ENCODE results near the gene DAZL. TPM values are rescaled to one million over a fixed set of nuclear protein-coding genes. Genes with fewer than 3 reads are reported as not detected.

DAZL gene
- polyA plus RNA-seq, 1 donor from 2014 or later: not detected

DNA sequence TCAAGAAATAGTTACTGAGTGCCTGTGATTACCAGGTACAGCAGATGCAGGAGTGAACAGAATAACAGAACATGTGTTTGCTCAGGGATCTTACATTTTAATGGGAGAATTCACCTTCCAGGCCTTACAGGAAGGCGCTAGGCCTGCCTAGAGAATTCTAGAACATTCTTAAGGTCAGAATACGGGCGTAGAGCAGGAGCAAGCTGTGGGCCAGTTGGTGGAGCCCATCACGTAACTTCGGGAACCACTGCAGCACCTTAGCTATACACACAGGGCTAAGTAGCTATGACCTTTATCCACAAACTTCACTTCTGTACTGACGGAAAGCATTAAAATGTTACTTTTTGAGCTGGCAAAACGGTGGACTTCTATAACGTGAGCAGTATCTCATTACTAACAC lies 743 bp upstream of the DAZL start:
- no peak overlapping the region for H3K4me3 Mint-ChIP-seq
- no peak overlapping the region for H3K27ac Mint-ChIP-seq
- peaks cover 0 to 2% (median 2%) of the 10 kb centered on the region in 3 donors for H3K4me1 Mint-ChIP-seq
- peaks cover 0 to 2% (median 0%) of the 10 kb centered on the region in 3 donors for H3K9me3 Mint-ChIP-seq
- H3K27me3 Mint-ChIP-seq: peaks cover 8% of the 10 kb centered on the region
- no peaks in the 10 kb centered on the region for H3K36me3 Mint-ChIP-seq

DNA sequence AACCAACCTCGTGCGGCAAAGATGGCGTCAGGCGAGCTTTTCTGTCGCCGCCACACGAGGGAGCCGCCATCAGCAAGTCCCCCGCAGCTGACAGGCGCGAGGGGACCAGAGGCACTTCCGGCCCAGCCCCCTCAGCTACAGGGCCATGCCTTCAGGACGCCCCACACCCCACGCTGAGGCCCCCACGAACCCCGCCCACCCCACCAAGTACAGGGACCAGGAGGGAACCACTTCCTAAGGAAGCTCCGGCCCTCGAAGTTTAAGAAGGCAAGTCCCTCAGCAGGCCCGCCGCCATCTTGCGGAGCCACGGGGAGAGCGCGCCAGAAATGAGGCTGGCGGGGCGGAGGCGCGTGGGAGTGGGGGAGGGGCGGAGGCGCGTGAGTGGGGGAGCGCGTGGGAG lies 790 bp downstream of the DAZL start:
- H3K27me3 Mint-ChIP-seq: peaks cover 8% of the 10 kb centered on the region

DNA sequence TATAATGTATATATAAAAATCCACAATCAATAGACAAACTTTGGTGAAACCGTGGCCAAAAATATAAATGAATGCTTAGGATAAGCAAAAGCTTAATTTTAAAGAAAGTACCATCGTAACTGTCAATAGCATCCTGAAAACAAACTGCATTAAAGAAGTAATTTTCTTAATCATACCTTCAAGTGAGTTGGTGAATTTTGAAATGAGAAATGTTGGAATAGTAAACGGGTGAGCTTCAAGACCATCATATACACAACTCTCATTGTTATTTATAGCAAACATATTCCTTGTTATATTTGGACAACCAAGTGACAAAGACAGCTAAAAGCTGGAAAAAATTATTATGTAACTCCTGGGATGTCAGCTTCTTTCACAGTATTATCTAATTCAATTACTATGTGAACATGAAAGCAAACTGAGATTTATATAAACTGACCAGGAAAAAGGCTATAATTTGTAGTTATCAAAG lies 3.7 kb downstream of the DAZL start:
- Mint-ChIP-seq H3K36me3 (no peaks in the 10 kb centered on the region), H3K4me3 (no peak overlapping the region), H3K9me3 (peaks cover 0 to 2% (median 0%) of the 10 kb centered on the region in 3 donors), H3K27ac (no peak overlapping the region), H3K27me3 (no peaks in the 10 kb centered on the region), H3K4me1 (peaks cover 0 to 2% (median 2%) of the 10 kb centered on the region in 3 donors)

More for the DNA sequence above, 790 bp downstream of the DAZL start:
- Mint-ChIP-seq H3K4me3 (no peak overlapping the region), H3K27ac (no peak overlapping the region), H3K9me3 (peaks cover 0 to 2% (median 0%) of the 10 kb centered on the region in 3 donors), H3K4me1 (peaks cover 0 to 2% (median 2%) of the 10 kb centered on the region in 3 donors), H3K36me3 (no peaks in the 10 kb centered on the region)

DNA sequence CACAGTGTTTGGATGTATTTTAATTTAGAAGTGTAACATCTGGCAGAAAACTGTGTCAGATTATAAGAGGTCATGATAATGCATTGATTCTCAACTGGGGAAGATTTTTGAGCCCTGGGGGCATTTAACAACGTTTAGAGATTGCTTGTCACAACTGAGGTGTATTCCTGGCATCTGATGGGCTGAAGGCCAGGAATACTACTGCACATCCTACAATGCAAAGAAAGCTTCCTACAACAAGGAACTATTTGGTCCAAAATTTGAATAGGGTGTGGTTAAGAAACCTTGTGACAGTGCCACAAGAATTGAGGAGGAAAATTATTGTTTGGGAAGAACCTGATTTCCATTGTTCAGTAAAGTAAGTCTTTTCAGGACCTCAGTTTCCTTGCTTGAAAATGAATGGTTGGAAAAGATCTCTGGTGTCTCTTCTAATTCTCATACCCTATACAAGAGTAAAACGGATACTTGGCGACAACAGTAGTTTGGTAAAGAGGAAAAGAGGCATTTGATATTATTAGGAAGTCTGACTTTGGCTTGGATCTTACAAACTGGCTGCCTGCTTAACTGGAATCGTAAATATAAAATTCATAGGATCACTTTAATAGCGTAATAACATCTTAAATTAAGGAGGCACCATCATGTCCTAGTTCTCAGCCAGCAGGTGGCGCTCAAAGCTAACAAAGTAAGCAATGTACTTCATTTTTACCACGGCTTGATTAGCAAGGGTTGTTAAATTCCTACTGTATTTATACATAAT lies 4.3 kb downstream of the DAZL start:
- Mint-ChIP-seq H3K4me1 (peaks cover 0 to 2% (median 2%) of the 10 kb centered on the region in 3 donors), H3K36me3 (no peaks in the 10 kb centered on the region), H3K27ac (peak overlapping the region in 1 of 3 donors; percentile 30), H3K27me3 (no peaks in the 10 kb centered on the region), H3K9me3 (peaks cover 0 to 2% (median 0%) of the 10 kb centered on the region in 3 donors), H3K4me3 (no peak overlapping the region)

DNA sequence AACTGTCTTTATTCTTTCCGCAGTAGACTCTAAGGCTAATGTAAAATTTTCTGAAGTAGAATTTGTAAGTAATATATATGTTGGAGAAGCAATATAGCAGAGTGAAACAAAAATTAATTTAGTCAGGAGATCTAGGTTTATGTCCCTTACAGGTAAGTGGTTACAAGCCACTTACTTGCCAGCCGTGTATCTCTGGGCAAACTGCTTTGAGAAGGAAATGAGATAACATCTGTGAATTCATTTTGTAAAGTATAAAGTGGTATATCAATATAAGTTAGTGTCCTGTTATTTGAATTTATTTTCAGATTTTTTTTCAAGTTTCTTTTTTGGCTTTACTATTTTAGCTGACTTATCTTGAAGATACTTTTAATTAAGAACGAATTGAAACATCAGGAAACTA lies 5.5 kb downstream of the DAZL start:
- no peak overlapping the region for H3K4me3 Mint-ChIP-seq
- peaks cover 0 to 2% (median 2%) of the 10 kb centered on the region in 3 donors for H3K4me1 Mint-ChIP-seq
- no peaks in the 10 kb centered on the region for H3K27me3 Mint-ChIP-seq
- H3K27ac Mint-ChIP-seq: no peak overlapping the region
- H3K36me3 Mint-ChIP-seq: no peaks in the 10 kb centered on the region
- no peaks in the 10 kb centered on the region for H3K9me3 Mint-ChIP-seq

DNA sequence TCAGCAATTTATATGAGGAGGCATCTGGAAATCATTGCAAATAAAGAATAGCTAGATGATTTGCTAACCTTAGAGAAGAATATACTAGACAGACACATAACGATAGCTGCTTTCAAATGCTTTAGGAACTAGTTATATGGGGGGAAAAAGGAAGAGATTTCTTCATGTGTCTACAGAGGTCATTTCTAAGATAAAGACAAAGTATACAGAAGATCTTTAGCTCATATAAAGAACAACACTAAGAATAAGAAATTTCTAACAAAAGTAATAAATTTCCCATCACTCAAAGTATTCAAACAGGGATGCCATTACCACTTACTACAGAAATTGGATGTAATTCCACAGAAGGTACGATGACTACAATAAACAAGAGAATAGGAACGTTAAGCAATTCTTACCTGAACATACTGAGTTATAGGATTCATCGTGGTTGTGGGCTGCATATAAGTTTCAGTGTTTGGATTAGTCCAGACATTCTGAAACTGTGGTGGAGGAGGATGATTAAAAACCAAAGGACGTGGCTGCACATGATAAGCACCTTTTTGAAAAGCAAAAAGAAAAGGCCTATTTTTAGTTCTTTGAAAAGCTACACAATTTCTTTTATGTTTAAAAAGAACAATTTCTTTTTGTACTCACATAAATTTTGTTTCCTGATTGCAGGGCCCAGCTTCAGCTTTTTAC lies 8.7 kb downstream of the DAZL start:
- peaks cover 0 to 2% (median 2%) of the 10 kb centered on the region in 3 donors for H3K4me1 Mint-ChIP-seq
- H3K27ac Mint-ChIP-seq: no peak overlapping the region
- no peak overlapping the region for H3K4me3 Mint-ChIP-seq
- no peaks in the 10 kb centered on the region for H3K27me3 Mint-ChIP-seq
- H3K9me3 Mint-ChIP-seq: no peaks in the 10 kb centered on the region
- no peaks in the 10 kb centered on the region for H3K36me3 Mint-ChIP-seq

DNA sequence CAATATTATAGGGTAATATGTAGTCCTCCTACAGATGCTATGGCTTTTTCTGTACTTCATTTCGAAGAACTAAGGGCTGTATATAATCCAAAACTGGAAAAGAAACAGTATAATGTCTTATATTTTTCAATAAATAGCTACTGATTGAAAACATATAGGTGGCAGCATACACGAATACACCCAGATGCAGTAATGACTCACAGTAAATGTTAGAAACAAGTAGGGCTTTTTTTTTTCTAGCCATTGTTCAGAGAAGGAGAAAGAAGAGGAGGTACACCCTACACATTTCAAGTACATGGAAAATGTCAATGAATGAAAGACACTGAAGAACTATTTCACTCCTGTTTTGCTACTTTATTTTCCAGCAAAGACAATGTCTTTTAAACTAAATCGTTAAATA lies 9.4 kb downstream of the DAZL start:
- H3K36me3 Mint-ChIP-seq: no peaks in the 10 kb centered on the region
- no peaks in the 10 kb centered on the region for H3K9me3 Mint-ChIP-seq
- H3K27me3 Mint-ChIP-seq: no peaks in the 10 kb centered on the region
- H3K4me1 Mint-ChIP-seq: no peaks in the 10 kb centered on the region
- no peak overlapping the region for H3K27ac Mint-ChIP-seq
- H3K4me3 Mint-ChIP-seq: no peak overlapping the region

DNA sequence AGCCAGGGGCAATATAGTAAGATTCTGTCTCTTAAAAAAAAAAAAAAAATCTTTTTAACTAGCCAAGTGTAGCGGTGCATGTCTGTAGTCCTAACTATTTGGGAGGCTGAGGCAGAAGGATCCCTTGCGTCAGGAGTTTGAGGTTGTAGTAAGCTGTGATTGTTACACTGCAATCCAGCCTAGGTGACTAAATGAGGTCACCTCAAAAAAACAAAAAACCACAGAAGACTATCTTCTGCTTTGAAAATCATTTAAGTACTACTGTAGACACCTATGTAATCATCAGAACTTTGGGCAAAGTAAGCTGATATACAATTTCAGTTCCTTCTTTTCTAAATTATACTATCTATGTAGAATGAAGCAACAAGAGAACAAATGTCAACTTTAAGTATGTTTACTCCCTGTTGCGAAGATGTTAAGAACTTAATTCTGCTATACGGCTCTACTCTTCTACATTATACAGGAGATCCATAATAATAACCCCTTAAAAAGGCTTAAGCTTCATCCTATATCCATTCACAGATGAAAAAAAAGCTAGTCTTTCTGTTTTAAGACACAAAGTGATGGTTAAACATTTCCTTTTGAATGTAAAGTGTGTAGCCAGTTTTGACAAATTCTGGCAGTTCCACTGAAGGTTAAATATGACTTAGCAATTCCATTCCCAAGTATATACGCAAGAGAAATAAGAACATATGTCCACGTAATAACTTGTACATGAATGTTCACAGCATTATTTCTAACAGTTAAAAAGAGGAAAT lies 15.2 kb downstream of the DAZL start:
- H3K4me3 Mint-ChIP-seq: peak overlapping the region in 1 of 4 donors; percentile 70
- no peaks in the 10 kb centered on the region for H3K36me3 Mint-ChIP-seq
- H3K4me1 Mint-ChIP-seq: peaks cover 8 to 13% (median 10%) of the 10 kb centered on the region in 3 donors
- no peaks in the 10 kb centered on the region for H3K27me3 Mint-ChIP-seq
- H3K9me3 Mint-ChIP-seq: no peaks in the 10 kb centered on the region
- H3K27ac Mint-ChIP-seq: no peak overlapping the region

DNA sequence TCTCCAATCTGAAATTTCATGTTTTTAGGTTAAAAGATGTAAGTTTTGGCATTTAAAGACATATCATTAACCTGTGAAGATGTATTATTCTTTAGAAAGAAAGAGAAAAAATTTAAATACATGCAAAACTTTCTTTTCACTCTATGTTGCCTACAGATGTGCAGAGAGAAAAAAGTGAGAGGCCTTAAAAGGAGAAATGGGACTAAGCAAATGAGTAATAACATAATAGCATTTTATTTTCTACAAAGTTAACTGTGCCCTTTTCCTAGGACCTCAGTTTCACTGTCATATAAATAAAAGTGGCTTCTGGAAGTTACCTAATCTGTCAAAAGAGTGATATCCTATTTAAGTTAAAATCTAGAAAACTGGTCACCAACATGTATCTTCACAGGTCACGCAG lies 16.1 kb downstream of the DAZL start:
- H3K27ac Mint-ChIP-seq: no peak overlapping the region
- peaks cover 8 to 13% (median 10%) of the 10 kb centered on the region in 3 donors for H3K4me1 Mint-ChIP-seq
- H3K27me3 Mint-ChIP-seq: no peaks in the 10 kb centered on the region
- no peaks in the 10 kb centered on the region for H3K9me3 Mint-ChIP-seq
- no peaks in the 10 kb centered on the region for H3K36me3 Mint-ChIP-seq
- H3K4me3 Mint-ChIP-seq: no peak overlapping the region

DNA sequence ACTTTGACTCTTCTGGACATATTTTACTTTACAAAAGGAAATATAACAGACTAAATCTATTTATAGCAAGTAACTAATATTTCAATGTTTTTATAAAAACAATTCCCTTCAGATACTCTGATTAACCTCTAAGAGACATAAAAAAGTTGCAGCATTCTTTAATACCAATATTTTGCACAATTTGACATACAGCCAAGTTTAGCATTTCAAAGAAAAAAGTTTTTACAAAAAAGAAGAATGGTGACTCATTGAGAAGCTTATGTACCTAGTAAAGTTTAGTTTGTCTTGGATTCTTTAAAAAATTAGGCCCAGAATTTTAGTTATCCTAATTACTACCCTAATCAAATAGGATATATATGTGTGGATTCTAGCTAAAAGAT lies 17.6 kb downstream of the DAZL start:
- Mint-ChIP-seq H3K27me3 (no peaks in the 10 kb centered on the region), H3K27ac (no peak overlapping the region), H3K4me1 (peaks cover 8 to 13% (median 10%) of the 10 kb centered on the region in 3 donors), H3K4me3 (no peak overlapping the region), H3K9me3 (no peaks in the 10 kb centered on the region), H3K36me3 (no peaks in the 10 kb centered on the region)

DNA sequence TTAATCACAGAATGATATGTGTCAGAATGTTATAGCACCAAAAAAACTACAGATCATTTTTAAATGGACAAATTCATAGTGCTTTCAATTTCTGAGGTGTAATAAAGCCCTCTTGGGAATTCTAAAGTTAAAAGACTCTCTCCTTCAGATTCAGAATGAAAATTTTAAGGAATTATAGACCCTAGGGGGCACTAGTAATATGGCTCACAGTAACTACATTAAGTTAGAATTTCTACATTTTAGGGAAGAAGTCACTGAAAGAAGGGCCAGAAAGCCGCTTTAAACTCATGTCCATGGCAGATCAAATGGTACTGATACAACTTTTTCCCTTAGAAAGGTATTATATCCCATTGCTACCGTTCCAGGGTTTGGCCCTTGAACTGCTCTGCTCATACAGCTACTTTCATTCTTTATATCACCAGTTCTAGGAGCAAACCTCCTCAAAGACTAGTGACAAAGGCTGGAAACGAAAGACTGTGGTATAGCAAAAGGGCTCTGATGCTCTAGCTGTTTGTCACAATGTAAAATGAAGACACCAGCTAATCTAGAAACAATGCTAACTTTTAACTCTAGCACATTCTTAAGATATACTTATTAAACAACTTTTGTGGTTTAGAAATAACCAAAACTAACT lies 18.1 kb downstream of the DAZL start:
- H3K27ac Mint-ChIP-seq: no peak overlapping the region
- peaks cover 8 to 13% (median 10%) of the 10 kb centered on the region in 3 donors for H3K4me1 Mint-ChIP-seq
- no peaks in the 10 kb centered on the region for H3K9me3 Mint-ChIP-seq
- no peaks in the 10 kb centered on the region for H3K27me3 Mint-ChIP-seq
- H3K4me3 Mint-ChIP-seq: no peak overlapping the region
- no peaks in the 10 kb centered on the region for H3K36me3 Mint-ChIP-seq

DNA sequence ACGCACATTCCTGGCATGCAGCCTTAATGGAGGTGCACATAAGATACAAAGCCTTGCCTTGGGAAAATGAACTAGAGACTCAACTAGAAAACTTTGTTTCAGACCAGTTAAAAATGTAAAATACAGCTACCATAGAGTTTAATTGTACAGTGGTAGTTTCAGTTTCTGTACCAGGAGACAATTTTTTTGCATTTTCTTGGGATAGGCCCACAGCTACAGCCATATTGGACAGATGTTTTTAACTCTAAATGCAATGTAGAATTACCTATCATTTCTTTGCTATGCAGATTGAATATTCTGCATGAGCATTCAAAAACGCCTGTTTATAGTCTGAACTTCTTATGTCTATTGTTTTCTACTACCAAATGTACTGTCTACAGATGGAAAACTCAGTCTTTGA lies 20.3 kb downstream of the DAZL start:
- no peaks in the 10 kb centered on the region for H3K27me3 Mint-ChIP-seq
- no peak overlapping the region for H3K4me3 Mint-ChIP-seq
- no peaks in the 10 kb centered on the region for H3K9me3 Mint-ChIP-seq
- peaks cover 3 to 6% (median 3%) of the 10 kb centered on the region in 3 donors for H3K4me1 Mint-ChIP-seq
- no peaks in the 10 kb centered on the region for H3K36me3 Mint-ChIP-seq
- no peak overlapping the region for H3K27ac Mint-ChIP-seq

DNA sequence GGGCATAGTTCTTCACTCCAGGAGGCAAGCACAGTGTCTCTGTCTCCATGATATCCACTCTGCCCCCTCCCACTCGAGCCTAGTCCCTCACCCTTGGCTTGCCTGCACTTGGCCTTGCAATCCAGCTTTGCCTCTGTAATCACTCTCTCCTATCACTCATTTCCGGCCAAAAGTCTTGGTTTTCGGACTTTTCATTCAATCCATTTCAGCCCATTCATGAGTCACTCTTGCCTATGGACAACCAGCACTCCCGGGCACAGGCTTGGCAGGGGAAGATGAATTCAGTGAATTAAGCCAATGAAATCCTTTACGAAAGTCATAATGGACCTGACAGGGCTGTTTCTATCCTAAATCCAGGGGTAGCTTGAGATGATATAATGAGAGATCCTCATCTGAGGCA lies 21.7 kb downstream of the DAZL start:
- H3K27ac Mint-ChIP-seq: no peak overlapping the region
- no peaks in the 10 kb centered on the region for H3K36me3 Mint-ChIP-seq
- no peaks in the 10 kb centered on the region for H3K27me3 Mint-ChIP-seq
- H3K9me3 Mint-ChIP-seq: no peaks in the 10 kb centered on the region
- no peaks in the 10 kb centered on the region for H3K4me1 Mint-ChIP-seq
- no peak overlapping the region for H3K4me3 Mint-ChIP-seq

DNA sequence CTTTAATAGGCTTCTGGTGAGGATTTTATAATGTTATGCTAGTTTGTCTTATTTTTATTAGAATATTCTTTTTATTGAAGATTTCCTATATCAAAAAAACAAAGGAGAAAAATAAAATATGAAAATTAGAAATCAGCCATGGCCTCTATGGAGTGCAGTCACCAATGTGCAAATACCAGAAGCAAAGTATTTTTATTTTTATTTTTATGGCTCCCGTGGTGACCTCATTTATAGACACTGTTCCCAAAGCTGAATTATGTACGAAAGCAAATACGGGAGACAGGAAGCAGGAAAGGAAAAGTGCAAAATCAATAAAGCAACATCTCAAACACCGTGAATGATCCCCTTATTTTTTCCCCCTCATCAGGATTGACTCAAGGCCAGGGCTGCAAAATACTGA lies 35.1 kb downstream of the DAZL start:
- H3K9me3 Mint-ChIP-seq: peaks cover 0 to 2% (median 0%) of the 10 kb centered on the region in 3 donors
- no peak overlapping the region for H3K4me3 Mint-ChIP-seq
- no peaks in the 10 kb centered on the region for H3K36me3 Mint-ChIP-seq
- H3K4me1 Mint-ChIP-seq: no peaks in the 10 kb centered on the region
- H3K27ac Mint-ChIP-seq: no peak overlapping the region
- H3K27me3 Mint-ChIP-seq: peaks cover 6% of the 10 kb centered on the region

DNA sequence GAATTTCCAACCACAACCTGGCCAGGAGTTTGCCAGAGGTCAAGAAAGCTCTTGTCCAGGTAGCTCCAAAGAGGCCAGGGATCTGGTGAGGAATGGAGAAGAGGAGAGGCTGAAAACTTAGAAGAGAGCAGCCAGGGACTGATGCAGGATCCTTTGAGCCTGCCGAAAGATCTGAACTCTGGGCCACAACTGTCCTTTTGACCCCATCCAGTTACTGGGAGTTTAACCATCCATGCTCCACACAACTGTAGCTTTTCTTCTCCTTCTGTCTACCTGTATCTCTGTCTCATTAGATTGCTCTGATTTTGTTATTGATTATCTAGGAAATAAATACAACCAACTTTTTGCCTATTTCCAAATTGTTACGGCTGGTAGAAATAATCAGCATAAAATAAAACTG lies 36.7 kb downstream of the DAZL start:
- H3K36me3 Mint-ChIP-seq: no peaks in the 10 kb centered on the region
- H3K27ac Mint-ChIP-seq: no peak overlapping the region
- no peak overlapping the region for H3K4me3 Mint-ChIP-seq
- peaks cover 0 to 5% (median 2%) of the 10 kb centered on the region in 3 donors for H3K9me3 Mint-ChIP-seq
- H3K4me1 Mint-ChIP-seq: no peaks in the 10 kb centered on the region
- peaks cover 6% of the 10 kb centered on the region for H3K27me3 Mint-ChIP-seq

All from IgD-negative memory B cell (primary cell).